ENCODE data around the gene NRCAM. TPM values are rescaled to one million over a fixed set of nuclear protein-coding genes. Genes with fewer than 3 reads are reported as not detected.
"Not testable (repeated sequence)": the region's sequence is repeated elsewhere in the genome, so short reads cannot be mapped to it uniquely, and the experiment has no call there.

The NRCAM gene
- total RNA-seq, 1 experiment from 2014 or later = 19.2 TPM

- peak; percentile 34 for DNase-seq (ENCODE audit: low read depth, low spot score)
- in situ Hi-C loops (cut with HindIII; ENCODE audit: low pct_unique_long_range_greater_than_20kb, low sequenced_read_pairs) = no loop called here
Measured at GRCh38 chr7:108413782-108414492, 42.3 kb downstream of the NRCAM start.

GRCh38 chr7:108413337-108413736, 42.9 kb downstream of the NRCAM start:
- in situ Hi-C loops (cut with HindIII; ENCODE audit: low pct_unique_long_range_greater_than_20kb, low sequenced_read_pairs) = no loop called here

GRCh38 chr7:108409146-108409545, 47.1 kb downstream of the NRCAM start:
- DNase-seq (ENCODE audit: low read depth, low spot score) = no peak
- in situ Hi-C loops (cut with HindIII; ENCODE audit: low pct_unique_long_range_greater_than_20kb, low sequenced_read_pairs) = no loop called here

More at GRCh38 chr7:108413337-108413736, 42.9 kb downstream of the NRCAM start:
- no peak for DNase-seq (ENCODE audit: low read depth, low spot score)

GRCh38 chr7:108408296-108408991, 47.8 kb downstream of the NRCAM start:
- in situ Hi-C loops (cut with HindIII; ENCODE audit: low pct_unique_long_range_greater_than_20kb, low sequenced_read_pairs) = no loop called here
- DNase-seq (ENCODE audit: low read depth, low spot score) = no peak

GRCh38 chr7:108407676-108408075, 48.6 kb downstream of the NRCAM start:
- in situ Hi-C loops (cut with HindIII; ENCODE audit: low pct_unique_long_range_greater_than_20kb, low sequenced_read_pairs) = no loop called here
- no peak for DNase-seq (ENCODE audit: low read depth, low spot score)

- no peak for DNase-seq (ENCODE audit: low read depth, low spot score)
Measured at GRCh38 chr7:108406222-108406890, 49.9 kb downstream of the NRCAM start.

GRCh38 chr7:108404509-108405420, 51.5 kb downstream of the NRCAM start:
- in situ Hi-C loops (cut with HindIII; ENCODE audit: low pct_unique_long_range_greater_than_20kb, low sequenced_read_pairs) = no loop called here
- no peak for DNase-seq (ENCODE audit: low read depth, low spot score)

More at GRCh38 chr7:108406222-108406890, 49.9 kb downstream of the NRCAM start:
- in situ Hi-C loops (cut with HindIII; ENCODE audit: low pct_unique_long_range_greater_than_20kb, low sequenced_read_pairs) = no loop called here

GRCh38 chr7:108403597-108404217, 52.5 kb downstream of the NRCAM start:
- in situ Hi-C loops (cut with HindIII; ENCODE audit: low pct_unique_long_range_greater_than_20kb, low sequenced_read_pairs) = no loop called here
- DNase-seq (ENCODE audit: low read depth, low spot score) = no peak

- in situ Hi-C loops (cut with HindIII; ENCODE audit: low pct_unique_long_range_greater_than_20kb, low sequenced_read_pairs) = no loop called here
- no peak for DNase-seq (ENCODE audit: low read depth, low spot score)
Measured at GRCh38 chr7:108402865-108403264, 53.4 kb downstream of the NRCAM start.

GRCh38 chr7:108396080-108396479, 60.2 kb downstream of the NRCAM start:
- DNase-seq (ENCODE audit: low read depth, low spot score) = no peak
- in situ Hi-C loops (cut with HindIII; ENCODE audit: low pct_unique_long_range_greater_than_20kb, low sequenced_read_pairs) = no loop called here

GRCh38 chr7:108395426-108395825, 60.8 kb downstream of the NRCAM start:
- in situ Hi-C loops (cut with HindIII; ENCODE audit: low pct_unique_long_range_greater_than_20kb, low sequenced_read_pairs) = no loop called here
- no peak for DNase-seq (ENCODE audit: low read depth, low spot score)

GRCh38 chr7:108393097-108393496, 63.1 kb downstream of the NRCAM start:
- DNase-seq (ENCODE audit: low read depth, low spot score); in situ Hi-C loops (cut with HindIII; ENCODE audit: low pct_unique_long_range_greater_than_20kb, low sequenced_read_pairs): not testable (repeated sequence)

- in situ Hi-C loops (cut with HindIII; ENCODE audit: low pct_unique_long_range_greater_than_20kb, low sequenced_read_pairs); DNase-seq (ENCODE audit: low read depth, low spot score): not testable (repeated sequence)
Measured at GRCh38 chr7:108387686-108388085, 68.5 kb downstream of the NRCAM start.

- DNase-seq (ENCODE audit: low read depth, low spot score) = no peak
- in situ Hi-C loops (cut with HindIII; ENCODE audit: low pct_unique_long_range_greater_than_20kb, low sequenced_read_pairs) = no loop called here
Measured at GRCh38 chr7:108385834-108386422, 70.3 kb downstream of the NRCAM start.

- DNase-seq (ENCODE audit: low read depth, low spot score) = peak; percentile 61
- in situ Hi-C loops (cut with HindIII; ENCODE audit: low pct_unique_long_range_greater_than_20kb, low sequenced_read_pairs) = no loop called here
Measured at GRCh38 chr7:108384716-108385483, 71.3 kb downstream of the NRCAM start.

- no peak for DNase-seq (ENCODE audit: low read depth, low spot score)
- in situ Hi-C loops (cut with HindIII; ENCODE audit: low pct_unique_long_range_greater_than_20kb, low sequenced_read_pairs) = no loop called here
Measured at GRCh38 chr7:108382932-108383331, 73.3 kb downstream of the NRCAM start.

Measured in SK-MEL-5 (cell line).